H9 (cell line): Measurements from ENCODE around the gene FHIT. TPM values are rescaled to one million over a fixed set of nuclear protein-coding genes. Genes with fewer than 3 reads are reported as not detected.

ENCODE experiments used
- DNase-seq: peaks from one replicate; pipeline ENCODE4 v3.0.0-alpha.2; 2017
- H2AFZ ChIP-seq: one replicate; pipeline ENCODE4 v1.6.1; 2013; ENCODE audit warnings: mild to moderate bottlenecking, low read length, control low read depth, moderate library complexity
- H2AK5ac ChIP-seq: 2 replicates; pipeline ENCODE4 v1.6.1; 2013; ENCODE audit warnings: low read length, control low read depth, mixed read lengths; ENCODE audit not compliant: insufficient read length
- H2BK120ac ChIP-seq: one replicate; pipeline ENCODE4 v1.6.1; 2013; ENCODE audit warnings: low read depth, mild to moderate bottlenecking, low read length, control low read depth, inconsistent platforms; ENCODE audit not compliant: poor library complexity, severe bottlenecking
- H2BK12ac ChIP-seq: 2 replicates; pipeline ENCODE4 v1.6.1; 2013; ENCODE audit warnings: low read length, control low read depth, mixed read lengths, low read depth; ENCODE audit not compliant: insufficient read length
- H2BK15ac ChIP-seq: 2 replicates; pipeline ENCODE4 v1.6.1; 2013; ENCODE audit warnings: low read depth, low read length, control low read depth
- H2BK20ac ChIP-seq: one replicate; pipeline ENCODE4 v1.6.1; 2013; ENCODE audit warnings: low read depth, mild to moderate bottlenecking, low read length, control low read depth, inconsistent platforms; ENCODE audit not compliant: poor library complexity, severe bottlenecking
- H2BK5ac ChIP-seq: 2 replicates; pipeline ENCODE4 v1.6.1; 2013; ENCODE audit warnings: low read length, control low read depth, mixed read lengths; ENCODE audit not compliant: insufficient read length
- H3K14ac ChIP-seq: 2 replicates; pipeline ENCODE4 v1.6.1; 2013; ENCODE audit warnings: low read length, control low read depth; ENCODE audit not compliant: insufficient read depth
- H3K18ac ChIP-seq: 2 replicates; pipeline ENCODE4 v1.6.1; 2013; ENCODE audit warnings: low read depth, mild to moderate bottlenecking, mixed read lengths, low read length, control low read depth; ENCODE audit not compliant: insufficient read length
- H3K23ac ChIP-seq: 2 replicates; pipeline ENCODE4 v1.6.1; 2013; ENCODE audit warnings: low read length, control low read depth, mixed read lengths, low read depth; ENCODE audit not compliant: insufficient read length
- H3K23me2 ChIP-seq: 2 replicates; pipeline ENCODE4 v1.6.1; 2013; ENCODE audit warnings: low read depth, mild to moderate bottlenecking, mixed read lengths, low read length, control low read depth; ENCODE audit not compliant: insufficient read length, poor library complexity, severe bottlenecking
- H3K27ac ChIP-seq: 2 replicates; pipeline ENCODE4 v1.5.1; 2013; ENCODE audit warnings: low read length, control low read depth, mixed read lengths, low read depth; ENCODE audit not compliant: insufficient read length
- H3K27me3 ChIP-seq: 2 replicates; pipeline ENCODE4 v1.6.1; 2013; ENCODE audit warnings: low read length, control low read depth, inconsistent platforms; ENCODE audit not compliant: insufficient read depth
- H3K4ac ChIP-seq: 2 replicates; pipeline ENCODE4 v1.6.1; 2013; ENCODE audit warnings: low read depth, mild to moderate bottlenecking, control low read depth, inconsistent platforms, low read length, moderate library complexity
- H3K4me1 ChIP-seq: 2 replicates; pipeline ENCODE4 v1.6.1; 2013; ENCODE audit warnings: low read length, control low read depth, inconsistent platforms; ENCODE audit not compliant: insufficient read depth
- H3K4me2 ChIP-seq: 2 replicates; pipeline ENCODE4 v1.6.1; 2013; ENCODE audit warnings: low read length, control low read depth, mixed read lengths; ENCODE audit not compliant: insufficient read length, insufficient read depth
- H3K56ac ChIP-seq: 2 replicates; pipeline ENCODE4 v1.6.1; 2013; ENCODE audit warnings: low read depth, mild to moderate bottlenecking, mixed read lengths, low read length, control low read depth; ENCODE audit not compliant: insufficient read length
- H3K79me1 ChIP-seq: 2 replicates; pipeline ENCODE4 v1.6.1; 2013; ENCODE audit warnings: low read depth, mild to moderate bottlenecking, moderate library complexity, low read length, control low read depth, inconsistent platforms; ENCODE audit not compliant: insufficient read depth, poor library complexity, severe bottlenecking
- H3K79me2 ChIP-seq: 2 replicates; pipeline ENCODE4 v1.6.1; 2013; ENCODE audit warnings: low read length, control low read depth, inconsistent platforms; ENCODE audit not compliant: insufficient read depth
- H3K9ac ChIP-seq: 2 replicates; pipeline ENCODE4 v1.6.1; 2013; ENCODE audit warnings: low read length, control low read depth, mixed read lengths; ENCODE audit not compliant: insufficient read length; ENCODE audit errors: extremely low read depth
- H3K9me3 ChIP-seq: one replicate; pipeline ENCODE4 v1.6.1; 2013; ENCODE audit warnings: low read depth, low read length, inconsistent platforms; ENCODE audit not compliant: control insufficient read depth
- H3T11ph ChIP-seq: one replicate; pipeline ENCODE4 v1.6.1; 2013; ENCODE audit warnings: mild to moderate bottlenecking, low read length, control low read depth, inconsistent platforms
- H4K20me1 ChIP-seq: one replicate; pipeline ENCODE4 v1.6.1; 2013; ENCODE audit not compliant: control insufficient read depth, insufficient read length, insufficient read depth
- H4K5ac ChIP-seq: 2 replicates; pipeline ENCODE4 v1.6.1; 2013; ENCODE audit warnings: low read depth, mild to moderate bottlenecking, mixed read lengths, low read length, control low read depth; ENCODE audit not compliant: insufficient read length
- H4K8ac ChIP-seq: replicated peaks from 2 replicates; pipeline ENCODE4 v1.6.1; 2013; ENCODE audit warnings: low read length, control low read depth, mixed read lengths, low read depth; ENCODE audit not compliant: insufficient read length
- H4K91ac ChIP-seq: 2 replicates; pipeline ENCODE4 v1.6.1; 2013; ENCODE audit warnings: low read depth, mild to moderate bottlenecking, moderate library complexity, mixed read lengths, low read length, control low read depth; ENCODE audit not compliant: insufficient read length
- H3K27ac Mint-ChIP-seq, 3 experiments: 2 replicates in 2 of 3; 3 replicates in 1 of 3; pipeline ENCODE4 v1.8.0; 2020 to 2021; ENCODE audit warnings: mixed read lengths in 3 of 3, mild to moderate bottlenecking in 1 of 3, moderate library complexity in 1 of 3
- H3K27me3 Mint-ChIP-seq: 2 replicates; pipeline ENCODE4 v1.8.0; 2021; ENCODE audit warnings: low read depth, mild to moderate bottlenecking, moderate library complexity, mixed read lengths
- H3K36me3 Mint-ChIP-seq, 3 experiments: 2 replicates in 2 of 3; 3 replicates in 1 of 3; pipeline ENCODE4 v1.8.0; 2020 to 2021; ENCODE audit warnings: low read depth in 3 of 3, mixed read lengths in 3 of 3; ENCODE audit not compliant: insufficient read depth in 1 of 3
- H3K4me1 Mint-ChIP-seq, 2 experiments: 2 replicates each; pipeline ENCODE4 v1.8.0; 2020; ENCODE audit warnings: mixed read lengths in 2 of 2
- H3K4me3 Mint-ChIP-seq, 2 experiments: 2 replicates in 1 of 2; 3 replicates in 1 of 2; pipeline ENCODE4 v1.8.0; 2020 to 2021; ENCODE audit warnings: mild to moderate bottlenecking in 2 of 2, mixed read lengths in 2 of 2, moderate library complexity in 1 of 2
- H3K9me3 Mint-ChIP-seq, 2 experiments: 2 replicates in 1 of 2; 3 replicates in 1 of 2; pipeline ENCODE4 v1.8.0; 2020; ENCODE audit warnings: mild to moderate bottlenecking in 2 of 2, mixed read lengths in 2 of 2, moderate library complexity in 1 of 2
- CTCF ChIP-seq: fragments of 200-600 bp; sonication (generic); conservative IDR thresholded peaks from 3 replicates; pipeline ENCODE4 v1.8.0; 2021; ENCODE audit warnings: antibody characterized with exemption, mild to moderate bottlenecking
- WGBS: extraction: QIAGEN DNeasy Blood & Tissue Kit; methylation state at CpG from one replicate; pipeline ENCODE4 v1.1.7; 2013; ENCODE audit warnings: missing lambda C conversion rate, low lambda C conversion rate, mixed read lengths; ENCODE audit not compliant: insufficient read length; ENCODE audit errors: extremely low coverage; 5-methylcytosine and 5-hydroxymethylcytosine counted together
- total RNA-seq: library from RNA; stranded (reverse); gene quantifications from 2 replicates; pipeline ENCODE4 v1.2.1, GENCODE V29; 2021

FHIT gene
- total RNA-seq, 1 experiment from 2014 or later: 3.0 TPM

GRCh38 chr3:60189304-60189703 lies 1061.9 kb downstream of the FHIT start:
- H3K23ac ChIP-seq: no peak overlapping the region
- H3K27ac ChIP-seq: no peak overlapping the region
- no peak overlapping the region for H3K4me2 ChIP-seq
- no peak overlapping the region for H4K91ac ChIP-seq
- H2BK5ac ChIP-seq: no peak overlapping the region
- H2BK20ac ChIP-seq: no peak overlapping the region
- no peaks in the 10 kb centered on the region for H3K27me3 Mint-ChIP-seq
- no peak overlapping the region for H4K5ac ChIP-seq
- H3K79me2 ChIP-seq: no peaks in the 10 kb centered on the region
- no peak overlapping the region for H2BK15ac ChIP-seq
- no peak overlapping the region for H3K14ac ChIP-seq
- peaks cover 25 to 29% of the 10 kb centered on the region in 2 experiments for H3K4me1 Mint-ChIP-seq
- H3K79me1 ChIP-seq: no peaks in the 10 kb centered on the region
- peaks cover 8% of the 10 kb centered on the region; the same call in 1 of the 2 replicates for H3K4me1 ChIP-seq
- no peak overlapping the region for H4K8ac ChIP-seq
- H3K9ac ChIP-seq: no peak overlapping the region
- no peaks in the 10 kb centered on the region for H3K9me3 Mint-ChIP-seq
- no peaks in the 10 kb centered on the region for H3K36me3 Mint-ChIP-seq
- no peak overlapping the region for H3K56ac ChIP-seq
- DNase-seq: no peak
- no peak overlapping the region for H3K27ac Mint-ChIP-seq
- H2BK12ac ChIP-seq: no peak overlapping the region
- H3T11ph ChIP-seq: no peak overlapping the region
- no peak overlapping the region for H3K18ac ChIP-seq
- no peaks in the 10 kb centered on the region for H3K9me3 ChIP-seq
- no peaks in the 10 kb centered on the region for H4K20me1 ChIP-seq
- no peaks in the 10 kb centered on the region for H3K27me3 ChIP-seq
- no peak for TF ChIP-seq CTCF
- no peak overlapping the region for H3K4me3 Mint-ChIP-seq
- H3K23me2 ChIP-seq: no peaks in the 10 kb centered on the region
- H2AFZ ChIP-seq: no peak overlapping the region
- no peak overlapping the region for H2BK120ac ChIP-seq
- H3K4ac ChIP-seq: no peak overlapping the region
- no peak overlapping the region for H2AK5ac ChIP-seq
- WGBS: no CpG with 5 or more reads among the region's 3 CpGs
